Measurements from ENCODE around the gene FBXO31. TPM values are rescaled to one million over a fixed set of nuclear protein-coding genes. Genes with fewer than 3 reads are reported as not detected.

The FBXO31 gene
- total and polyA plus RNA-seq, 2 donors (not counting 3 experiments of a cell fraction or from before 2014, with no cell fraction given) = 17.1 to 31.8 TPM

DNA sequence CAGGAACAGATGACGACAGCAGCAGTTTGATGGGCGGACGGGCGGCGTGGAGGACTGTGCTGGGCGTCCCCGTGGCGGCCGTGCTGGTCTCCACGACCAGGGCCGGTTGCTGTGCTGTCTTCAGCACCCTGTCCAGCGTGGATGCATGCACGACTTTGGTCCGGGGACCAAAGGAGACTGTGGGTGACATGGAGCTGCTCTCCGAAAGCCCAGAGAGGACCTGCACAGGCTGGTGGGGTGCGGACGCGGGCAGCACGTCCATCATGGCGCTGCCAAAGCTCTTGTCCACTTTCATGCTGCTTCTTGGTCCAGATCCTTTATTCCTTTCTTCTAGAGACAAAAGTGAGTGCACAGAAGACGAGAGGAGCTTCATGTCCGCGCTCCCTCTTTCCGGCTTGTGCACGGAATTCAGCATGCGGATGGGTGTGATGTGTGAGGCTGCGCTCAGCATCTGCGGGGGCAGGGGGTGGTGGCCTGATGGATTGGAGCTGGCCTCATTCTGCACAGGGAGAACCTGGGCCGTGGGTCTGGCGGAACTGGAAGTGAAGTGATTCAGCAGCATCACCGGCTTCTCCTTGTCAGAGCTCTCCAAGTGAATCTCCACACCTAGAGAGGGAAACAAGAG is 28.9 kb upstream of the FBXO31 start:
- Histone ChIP-seq H3K27ac (ENCODE audit: insufficient read depth, low read depth, low read length) (no peak overlapping the region), H4K20me1 (replicated peaks; ENCODE audit: control insufficient read depth, extremely low read depth, insufficient read depth, low read length) (no peaks in the 10 kb centered on the region), H3K4me2 (ENCODE audit: insufficient read depth, low read length) (no peak overlapping the region), H3K36me3 (ENCODE audit: control insufficient read depth in 2 of 2, extremely low read depth in 1 of 2, insufficient read depth in 2 of 2, low read length in 2 of 2) (peaks cover 7 to 44% of the 10 kb centered on the region in 2 experiments), H3K9me3 (replicated peaks; ENCODE audit: control insufficient read depth, insufficient read depth, low read length) (no peaks in the 10 kb centered on the region), H3K79me2 (ENCODE audit: control insufficient read depth, insufficient read depth, low read length) (no peaks in the 10 kb centered on the region), H3K9ac (replicated peaks; ENCODE audit: extremely low read depth, insufficient read depth, low read length) (no peak overlapping the region), H3K27me3 (ENCODE audit: control insufficient read depth in 2 of 2, insufficient read depth in 2 of 2, low read length in 2 of 2) (no peaks in the 10 kb centered on the region), H3K9me1 (replicated peaks; ENCODE audit: control insufficient read depth, extremely low read depth, insufficient read depth, low read length) (no peaks in the 10 kb centered on the region), H2AFZ (ENCODE audit: low read depth, low read length) (no peak overlapping the region), H3K4me1 (ENCODE audit: control insufficient read depth, extremely low read depth, insufficient read depth, low read length) (peaks cover 12% of the 10 kb centered on the region), H3K4me3 (replicated peaks in 1 of 3; ENCODE audit: insufficient read depth in 1 of 3, low read depth in 1 of 3, low read length in 3 of 3) (no peak overlapping the region)
- dilution Hi-C loops (cut with MboI; ENCODE audit: extremely low pct_ligation_motif_present, low sequenced_read_pairs) = no loop called here
- BruUV-seq (replicated peaks) = no TSS peak
- CTCF ChIA-PET = interaction anchor here (1.2 to 1.6 kb wide), 3 partner anchors 159 to 224 kb away, joined by 3 to 7 read pairs (median 6); no protein-coding TSS in a partner anchor
- POLR2A ChIA-PET = no interaction called here
- DNase-seq (ENCODE audit: low read depth, low spot score) = no peak
- no peak for FAIRE-seq
- intact Hi-C loops (cut with micrococcal nuclease) = no loop called here
- TF ChIP-seq POLR2A (IDR thresholded peaks at IDR 0.05; ENCODE audit: low read depth, low read length) (no peak), EZH2 (IDR thresholded peaks at IDR 0.05; ENCODE audit: borderline replicate concordance, low read depth, low read length, severe bottlenecking) (no peak), MYC (IDR thresholded peaks at IDR 0.05; ENCODE audit: low read depth, low read length) (no peak), GATA2 (IDR thresholded peaks at IDR 0.05; ENCODE audit: insufficient read depth, insufficient read length, low read depth, low read length) (no peak), JUN (IDR thresholded peaks at IDR 0.05; ENCODE audit: borderline replicate concordance, insufficient read depth, insufficient read length, low read depth) (no peak), POLR2AphosphoS5 (IDR thresholded peaks at IDR 0.05; ENCODE audit: insufficient read depth, low read depth, low read length) (no peak), FOS (IDR thresholded peaks at IDR 0.05; ENCODE audit: borderline replicate concordance, insufficient read depth, low read length) (no peak)
- TF ChIP-seq, protein P1, sequence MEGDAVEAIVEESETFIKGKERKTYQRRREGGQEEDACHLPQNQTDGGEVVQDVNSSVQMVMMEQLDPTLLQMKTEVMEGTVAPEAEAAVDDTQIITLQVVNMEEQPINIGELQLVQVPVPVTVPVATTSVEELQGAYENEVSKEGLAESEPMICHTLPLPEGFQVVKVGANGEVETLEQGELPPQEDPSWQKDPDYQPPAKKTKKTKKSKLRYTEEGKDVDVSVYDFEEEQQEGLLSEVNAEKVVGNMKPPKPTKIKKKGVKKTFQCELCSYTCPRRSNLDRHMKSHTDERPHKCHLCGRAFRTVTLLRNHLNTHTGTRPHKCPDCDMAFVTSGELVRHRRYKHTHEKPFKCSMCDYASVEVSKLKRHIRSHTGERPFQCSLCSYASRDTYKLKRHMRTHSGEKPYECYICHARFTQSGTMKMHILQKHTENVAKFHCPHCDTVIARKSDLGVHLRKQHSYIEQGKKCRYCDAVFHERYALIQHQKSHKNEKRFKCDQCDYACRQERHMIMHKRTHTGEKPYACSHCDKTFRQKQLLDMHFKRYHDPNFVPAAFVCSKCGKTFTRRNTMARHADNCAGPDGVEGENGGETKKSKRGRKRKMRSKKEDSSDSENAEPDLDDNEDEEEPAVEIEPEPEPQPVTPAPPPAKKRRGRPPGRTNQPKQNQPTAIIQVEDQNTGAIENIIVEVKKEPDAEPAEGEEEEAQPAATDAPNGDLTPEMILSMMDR (IDR thresholded peaks at IDR 0.05; ENCODE audit: extremely low read depth in 1 of 2, insufficient read depth in 1 of 2, low read depth in 1 of 2, low read length in 2 of 2) = no peak
- TF ChIP-seq, protein P2, sequence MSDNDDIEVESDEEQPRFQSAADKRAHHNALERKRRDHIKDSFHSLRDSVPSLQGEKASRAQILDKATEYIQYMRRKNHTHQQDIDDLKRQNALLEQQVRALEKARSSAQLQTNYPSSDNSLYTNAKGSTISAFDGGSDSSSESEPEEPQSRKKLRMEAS (IDR thresholded peaks at IDR 0.05; ENCODE audit: insufficient read depth, insufficient read length) = no peak

Data from endothelial cell of umbilical vein (primary cell).